Measurements from ENCODE around the gene HOXA11.

HOXA11 gene

GRCh38 chr7:27144781-27145164 lies 40.3 kb downstream of the HOXA11 start:
- DNase-seq: no peak

- DNase-seq: no peak
Measured at GRCh38 chr7:27143950-27144780, 40.9 kb downstream of the HOXA11 start.

DNA sequence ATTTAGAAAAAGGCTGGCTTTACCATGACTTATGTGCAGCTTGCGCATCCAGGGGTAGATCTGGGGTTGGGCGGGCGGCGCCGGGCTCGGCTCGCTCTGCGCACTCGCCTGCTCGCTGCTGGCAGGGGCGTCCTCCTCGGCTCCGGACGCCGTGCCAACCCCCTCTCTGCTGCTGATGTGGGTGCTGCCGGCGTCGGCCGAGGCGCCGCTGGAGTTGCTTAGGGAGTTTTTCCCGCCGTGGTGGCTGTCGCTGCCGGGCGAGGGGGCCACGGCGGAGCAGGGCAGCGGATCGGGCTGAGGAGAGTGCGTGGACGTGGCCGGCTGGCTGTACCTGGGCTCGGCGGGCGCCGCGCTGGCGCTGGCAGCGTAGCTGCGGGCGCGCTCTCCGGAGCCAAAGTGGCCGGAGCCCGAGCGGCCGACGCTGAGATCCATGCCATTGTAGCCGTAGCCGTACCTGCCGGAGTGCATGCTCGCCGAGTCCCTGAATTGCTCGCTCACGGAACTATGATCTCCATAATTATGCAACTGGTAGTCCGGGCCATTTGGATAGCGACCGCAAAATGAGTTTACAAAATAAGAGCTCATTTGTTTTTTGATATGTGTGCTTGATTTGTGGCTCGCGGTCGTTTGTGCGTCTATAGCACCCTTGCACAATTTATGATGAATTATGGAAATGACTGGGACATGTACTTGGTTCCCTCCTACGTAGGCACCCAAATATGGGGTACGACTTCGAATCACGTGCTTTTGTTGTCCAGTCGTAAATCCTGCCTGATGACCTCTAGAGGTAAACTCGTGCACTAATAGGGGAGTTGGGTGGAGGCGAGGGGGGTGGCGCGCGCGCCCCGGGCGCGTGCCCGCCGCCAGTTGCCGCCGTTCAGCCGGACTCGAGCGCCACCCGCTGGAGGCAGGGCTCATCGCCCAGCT lies 41.7 kb downstream of the HOXA11 start, which contains the start of gene HOXA5:
Gene HOXA5 (minus strand): TSS at position 659 of the 927 bp plus-strand sequence. CDS start 74 bp downstream, at position 585.
- DNase-seq: peak; percentile 99

DNA sequence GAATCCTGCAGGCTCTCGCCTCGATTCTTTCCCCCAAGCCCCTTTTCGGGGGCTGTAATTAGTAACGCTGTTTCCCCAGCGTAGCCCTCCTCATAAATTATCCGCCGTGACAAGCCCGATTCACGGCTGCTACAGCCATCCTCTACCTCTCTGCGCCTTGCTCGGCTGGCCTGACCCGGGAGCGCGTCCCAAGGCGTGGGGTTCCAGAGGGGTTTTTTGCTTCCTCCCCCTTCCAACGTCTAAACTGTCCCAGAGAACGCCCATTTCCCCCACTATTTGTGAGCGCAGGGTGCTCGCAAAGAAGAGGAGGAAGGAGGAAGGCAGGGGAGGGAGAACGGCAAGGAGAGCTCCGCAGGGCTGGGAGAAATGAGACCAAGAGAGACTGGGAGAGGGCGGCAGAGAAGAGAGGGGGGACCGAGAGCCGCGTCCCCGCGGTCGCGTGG lies 42.4 kb downstream of the HOXA11 start:
- DNase-seq: no peak

- DNase-seq: peak; percentile 61
Measured at GRCh38 chr7:27141923-27142579, 43.0 kb downstream of the HOXA11 start.

DNA sequence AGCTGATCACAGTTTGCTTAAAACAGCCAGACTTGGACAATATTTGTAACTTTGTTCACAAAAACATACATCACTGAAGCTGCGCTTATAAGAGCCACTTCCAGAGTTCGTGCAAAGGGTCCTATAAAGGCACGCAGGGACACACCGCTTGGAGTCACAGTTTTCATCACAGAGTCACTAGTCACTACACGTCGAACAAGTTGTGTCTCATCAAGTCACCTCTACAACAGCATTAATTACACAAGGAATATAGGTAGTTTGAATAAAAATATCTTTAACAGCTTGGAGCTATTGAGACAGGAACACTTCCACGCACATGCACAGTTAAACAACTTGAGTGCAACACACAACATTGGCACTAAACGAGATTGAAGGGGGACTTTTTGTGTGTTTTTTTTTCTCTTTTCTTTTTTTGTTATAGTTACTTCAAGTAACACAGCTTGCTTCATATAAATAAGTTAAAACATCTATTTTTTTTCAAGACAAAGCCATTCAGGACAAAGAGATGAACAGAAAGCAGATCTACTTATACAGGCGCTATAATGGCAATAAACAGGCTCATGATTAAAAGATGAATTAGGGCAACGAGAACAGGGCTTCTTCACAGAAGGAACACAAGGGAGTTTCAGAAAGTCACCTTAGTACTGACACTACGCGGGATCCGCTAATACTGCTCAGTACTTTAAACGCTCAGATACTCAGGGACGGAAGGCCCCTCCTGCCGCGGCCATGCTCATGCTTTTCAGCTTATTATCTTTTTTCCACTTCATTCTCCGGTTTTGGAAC lies 43.7 kb downstream of the HOXA11 start:
- DNase-seq: no peak

- no peak for DNase-seq
Measured at GRCh38 chr7:27140126-27140857, 44.7 kb downstream of the HOXA11 start.

DNA sequence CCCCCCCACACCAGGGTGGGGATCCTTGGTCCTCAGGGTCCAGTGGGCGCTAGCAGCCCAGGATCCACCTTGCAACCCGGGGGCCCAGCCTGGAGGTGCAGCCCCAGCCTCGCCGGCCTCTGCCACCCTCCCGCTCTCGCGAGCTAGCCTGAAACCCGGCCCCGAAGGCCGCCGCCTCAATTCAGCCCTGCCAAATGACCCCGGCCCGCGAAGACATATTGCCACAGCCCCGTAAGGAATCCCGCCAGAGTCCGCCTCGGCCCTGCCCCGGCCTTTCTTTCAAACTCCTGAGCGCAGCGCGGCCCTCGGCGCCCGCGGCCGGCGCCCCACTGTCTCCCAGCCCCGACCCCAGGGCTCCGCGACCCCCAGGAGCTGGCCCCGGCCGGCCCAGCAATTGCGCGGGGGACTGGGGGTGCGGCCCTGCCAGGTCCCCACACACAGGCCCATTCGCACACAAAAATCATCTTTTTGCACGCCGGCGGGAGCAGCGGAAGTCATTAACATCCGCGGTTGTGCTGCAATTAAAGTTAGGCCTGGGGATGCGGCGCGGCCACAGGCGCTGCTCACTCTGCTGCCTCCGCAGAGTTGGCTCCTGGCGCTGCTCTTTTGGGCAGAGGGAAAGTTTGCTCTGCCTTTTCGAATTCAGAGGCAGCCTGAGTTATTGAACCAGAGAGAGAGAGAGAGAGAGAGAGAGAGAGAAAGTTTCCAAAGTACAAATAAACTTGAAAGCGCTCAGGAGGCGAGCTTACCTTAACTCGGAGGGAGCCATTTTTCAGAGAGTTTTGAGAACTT lies 45.5 kb downstream of the HOXA11 start:
- DNase-seq: no peak

- no peak for DNase-seq
Measured at GRCh38 chr7:27138985-27139333, 46.1 kb downstream of the HOXA11 start.

DNA sequence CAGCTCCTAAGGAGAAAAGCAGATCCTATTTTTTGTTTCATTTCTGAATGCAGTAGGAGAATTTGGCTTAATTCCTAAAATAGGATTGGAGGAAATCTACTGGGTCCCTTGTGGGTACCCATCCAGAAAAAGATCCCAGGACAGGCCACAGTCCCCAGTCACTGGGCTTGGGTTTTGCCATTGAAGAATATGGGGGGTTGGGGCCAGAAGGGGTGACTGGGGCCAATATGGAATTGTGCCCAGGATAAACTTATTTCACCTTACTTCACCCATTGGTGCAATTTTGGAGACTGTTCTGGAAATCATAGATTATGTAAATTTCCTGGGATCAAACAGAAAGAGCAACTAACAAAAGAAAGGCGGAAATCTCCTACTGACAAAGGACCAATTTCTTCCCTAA lies 46.6 kb downstream of the HOXA11 start:
- no peak for DNase-seq

GRCh38 chr7:27137640-27138315 lies 47.3 kb downstream of the HOXA11 start:
- no peak for DNase-seq

GRCh38 chr7:27134392-27134791 lies 50.6 kb downstream of the HOXA11 start:
- peak; percentile 91 for DNase-seq

DNA sequence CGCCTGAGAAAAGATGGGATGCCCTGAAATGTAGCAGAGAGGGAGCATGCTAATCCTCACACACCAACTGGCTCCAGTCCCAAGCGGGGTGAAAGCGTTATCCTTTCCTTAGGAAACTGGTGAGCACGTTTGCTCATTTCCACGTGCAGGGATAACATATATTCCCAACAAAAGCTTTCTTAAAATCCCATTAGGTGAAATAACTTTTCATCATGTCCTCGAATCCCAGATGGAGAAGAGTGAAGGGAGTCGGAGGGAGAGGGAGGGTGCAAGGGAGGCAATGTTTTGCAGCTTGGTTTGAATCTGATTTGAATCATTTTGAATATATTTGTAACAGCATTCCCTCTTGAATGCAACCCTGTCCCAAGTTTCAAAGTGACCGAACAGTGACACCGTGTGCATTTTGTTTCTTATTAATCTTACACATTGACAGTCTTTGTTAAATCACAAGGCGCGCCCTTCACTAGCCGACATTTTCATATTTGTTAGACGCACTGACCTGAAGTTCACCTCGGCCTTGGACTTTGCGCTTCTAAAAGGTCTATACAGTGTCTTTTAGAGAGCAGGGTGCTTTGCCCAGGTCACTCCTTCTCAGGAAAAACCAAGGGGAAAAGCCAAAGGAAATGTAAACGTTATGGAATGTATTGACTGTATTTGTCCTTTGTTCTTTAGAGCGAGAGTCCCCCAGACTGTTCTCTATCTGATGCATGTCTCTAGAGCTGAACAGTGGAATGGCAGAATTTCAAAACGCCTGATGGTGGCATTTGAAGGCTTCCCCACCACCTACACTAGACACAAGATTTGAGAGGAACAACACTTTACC lies 51.4 kb downstream of the HOXA11 start:
- no peak for DNase-seq

DNA sequence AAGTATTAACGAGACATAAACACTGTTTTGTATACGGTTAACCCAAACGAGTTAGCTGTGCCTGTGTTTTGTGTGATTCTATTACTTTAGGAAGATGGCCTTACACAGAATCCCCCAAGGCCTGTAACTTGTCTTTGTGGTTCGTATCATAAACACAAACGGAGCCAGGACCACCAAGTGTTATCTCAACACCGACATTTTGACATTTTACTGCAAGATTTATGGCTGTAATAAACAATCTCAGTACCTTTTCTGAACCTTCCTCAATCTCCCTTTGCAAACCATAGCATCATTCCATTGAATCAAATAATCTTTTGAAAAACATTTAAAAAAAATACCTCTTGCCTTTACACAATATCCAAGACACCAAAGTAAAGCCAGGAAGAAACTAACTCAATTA lies 52.1 kb downstream of the HOXA11 start:
- no peak for DNase-seq

DNA sequence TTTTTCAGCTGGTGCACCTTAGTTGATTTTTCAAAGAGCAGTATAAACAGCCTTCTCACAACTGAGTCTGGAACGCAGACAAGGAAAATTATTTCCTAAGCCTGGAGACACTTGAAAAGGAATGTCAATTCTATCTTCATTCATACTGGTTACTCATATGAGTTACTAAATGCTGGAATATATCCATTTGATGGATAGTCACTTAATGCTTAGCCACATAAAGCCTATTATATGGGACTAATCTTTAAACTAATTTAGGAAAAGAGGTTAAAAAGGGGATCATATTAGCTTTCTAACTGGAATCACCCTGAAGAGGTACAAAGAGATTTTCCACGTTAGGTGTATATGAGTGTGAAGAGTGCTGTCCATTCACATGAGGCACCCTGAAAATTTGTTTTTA lies 52.8 kb downstream of the HOXA11 start:
- DNase-seq: no peak

- DNase-seq: no peak
Measured at GRCh38 chr7:27131390-27131819, 53.6 kb downstream of the HOXA11 start.

Measured in HCEC 1CT (cell line).